BE2C (cell line): Measurements from ENCODE around the gene LHPP. TPM values are rescaled to one million over a fixed set of nuclear protein-coding genes. Genes with fewer than 3 reads are reported as not detected.

Source experiments
- DNase-seq: peaks from one replicate; pipeline ENCODE4 v3.0.0-alpha.2; 2020
- H3K27me3 ChIP-seq: fragments of 250-450 bp; sonication (Bioruptor Pico); 2 replicates; pipeline ENCODE4 v1.5.1; 2020; ENCODE audit warnings: mild to moderate bottlenecking
- H3K36me3 ChIP-seq: fragments of 250-450 bp; sonication (Bioruptor Pico); 2 replicates; pipeline ENCODE4 v1.5.1; 2020; ENCODE audit warnings: mild to moderate bottlenecking
- H3K4me1 ChIP-seq: fragments of 250-450 bp; sonication (Bioruptor Pico); 2 replicates; pipeline ENCODE4 v1.5.1; 2020
- H3K4me3 ChIP-seq: 2 replicates; pipeline ENCODE4 v1.5.1; 2011; ENCODE audit warnings: low read depth, low read length
- H3K9me3 ChIP-seq: fragments of 250-450 bp; sonication (Bioruptor Pico); 2 replicates; pipeline ENCODE4 v1.5.1; 2020
- CTCF ChIP-seq: IDR thresholded peaks from 2 replicates; pipeline ENCODE4 v1.5.1; 2012; ENCODE audit warnings: mild to moderate bottlenecking, low read depth, low read length
- polyA plus RNA-seq: library from polyadenylated mRNA; unstranded; fragments of >200 nt; gene quantifications from one replicate; pipeline ENCODE4 v1.2.1, GENCODE V29; 2012; ENCODE audit warnings: low read depth, missing spikeins; ENCODE audit not compliant: insufficient read length, insufficient read depth

LHPP gene
- polyA plus RNA-seq: 1.9 TPM

- peak within 1 kb of the TSS; percentile 56 for H3K4me3 ChIP-seq
- H3K27me3 ChIP-seq: no peaks in the 10 kb centered on the region
- H3K36me3 ChIP-seq: no peaks in the 10 kb centered on the region
- H3K9me3 ChIP-seq: no peaks in the 10 kb centered on the region
- DNase-seq: peak; percentile 79
- TF ChIP-seq CTCF: no peak
- no peaks in the 10 kb centered on the region for H3K4me1 ChIP-seq
These were observed at the start of gene LHPP for GRCh38 chr10:124461642-124462347. Gene LHPP (plus strand): TSS chr10:124461823. CDS start chr10:124461863, 40 bp downstream.

- DNase-seq: no peak
- no peak for TF ChIP-seq CTCF
- no peaks in the 10 kb centered on the region for H3K36me3 ChIP-seq
These were observed 47.5 kb upstream of the LHPP start for GRCh38 chr10:124414076-124414475.

GRCh38 chr10:124415210-124415609 is 46.4 kb upstream of the LHPP start:
- TF ChIP-seq CTCF: no peak
- no peaks in the 10 kb centered on the region for H3K9me3 ChIP-seq
- H3K27me3 ChIP-seq: no peaks in the 10 kb centered on the region
- no peak overlapping the region for H3K4me3 ChIP-seq
- H3K4me1 ChIP-seq: no peaks in the 10 kb centered on the region
- DNase-seq: no peak
- H3K36me3 ChIP-seq: no peaks in the 10 kb centered on the region

More at GRCh38 chr10:124414076-124414475, 47.5 kb upstream of the LHPP start:
- no peak overlapping the region for H3K4me3 ChIP-seq
- peaks cover 4% of the 10 kb centered on the region; the same call in 1 of the 2 replicates for H3K4me1 ChIP-seq
- no peaks in the 10 kb centered on the region for H3K9me3 ChIP-seq
- no peaks in the 10 kb centered on the region for H3K27me3 ChIP-seq

- no peak for TF ChIP-seq CTCF
- H3K27me3 ChIP-seq: no peaks in the 10 kb centered on the region
- H3K4me1 ChIP-seq: no peaks in the 10 kb centered on the region
- no peaks in the 10 kb centered on the region for H3K36me3 ChIP-seq
- no peaks in the 10 kb centered on the region for H3K9me3 ChIP-seq
- H3K4me3 ChIP-seq: no peak overlapping the region
- no peak for DNase-seq
These were observed 44.9 kb upstream of the LHPP start for GRCh38 chr10:124416733-124417132.

- Histone ChIP-seq H3K36me3 (no peaks in the 10 kb centered on the region), H3K27me3 (no peaks in the 10 kb centered on the region), H3K4me1 (no peaks in the 10 kb centered on the region), H3K4me3 (peak overlapping the region; percentile 69), H3K9me3 (no peaks in the 10 kb centered on the region)
- no peak for TF ChIP-seq CTCF
- peak; percentile 72 for DNase-seq
These were observed 43.5 kb upstream of the LHPP start for GRCh38 chr10:124417895-124418725.
